Endothelial cell (in vitro differentiated cells): ENCODE results near the gene ZSWIM6. TPM values are rescaled to one million over a fixed set of nuclear protein-coding genes. Genes with fewer than 3 reads are reported as not detected.

Experiments
- DNase-seq: peaks from one replicate; pipeline ENCODE4 v3.0.0; 2021; ENCODE audit warnings: low spot score
- H3K27ac Mint-ChIP-seq: one replicate; pipeline ENCODE4 v1.8.0; 2021; ENCODE audit warnings: mixed read lengths, inconsistent platforms; ENCODE audit not compliant: unreplicated experiment
- H3K27me3 Mint-ChIP-seq: one replicate; pipeline ENCODE4 v1.8.0; 2021; ENCODE audit warnings: mild to moderate bottlenecking, moderate library complexity, mixed read lengths, inconsistent platforms; ENCODE audit not compliant: unreplicated experiment
- H3K36me3 Mint-ChIP-seq: one replicate; pipeline ENCODE4 v1.8.0; 2021; ENCODE audit warnings: mild to moderate bottlenecking, low read depth, mixed read lengths, inconsistent platforms; ENCODE audit not compliant: unreplicated experiment
- H3K4me1 Mint-ChIP-seq: one replicate; pipeline ENCODE4 v1.8.0; 2021; ENCODE audit warnings: mild to moderate bottlenecking, mixed read lengths, inconsistent platforms; ENCODE audit not compliant: unreplicated experiment
- H3K4me3 Mint-ChIP-seq: one replicate; pipeline ENCODE4 v1.8.0; 2021; ENCODE audit warnings: mild to moderate bottlenecking, mixed read lengths, inconsistent platforms; ENCODE audit not compliant: unreplicated experiment
- H3K9me3 Mint-ChIP-seq: one replicate; pipeline ENCODE4 v1.8.0; 2021; ENCODE audit warnings: mixed read lengths, inconsistent platforms; ENCODE audit not compliant: unreplicated experiment
- CTCF ChIP-seq: fragments of 200-600 bp; sonication (generic); IDR thresholded peaks from one replicate; pipeline ENCODE4 v1.5.0; 2021; ENCODE audit warnings: antibody characterized with exemption; ENCODE audit not compliant: unreplicated experiment
- total RNA-seq: library from RNA; stranded (reverse); fragmentation: NEBNext Ultra II Directional; extraction: Animal tissue kit (Norgen Biotek cat#: 25700); gene quantifications from one replicate; pipeline ENCODE4 v1.2.1, GENCODE V29; 2021; ENCODE audit not compliant: unreplicated experiment

Gene ZSWIM6
- total RNA-seq, 1 donor from 2014 or later = 77.0 TPM

- H3K36me3 Mint-ChIP-seq = no peaks in the 10 kb centered on the region
- peaks cover 19% of the 10 kb centered on the region for H3K4me1 Mint-ChIP-seq
- H3K9me3 Mint-ChIP-seq = no peaks in the 10 kb centered on the region
- H3K4me3 Mint-ChIP-seq = no peak overlapping the region
- no peak for TF ChIP-seq CTCF
- DNase-seq = no peak
- H3K27me3 Mint-ChIP-seq = no peaks in the 10 kb centered on the region
- no peak overlapping the region for H3K27ac Mint-ChIP-seq
Measured at GRCh38 chr5:61578858-61579503, 246.9 kb downstream of the ZSWIM6 start.

GRCh38 chr5:61582205-61582820, 250.3 kb downstream of the ZSWIM6 start:
- H3K27me3 Mint-ChIP-seq = no peaks in the 10 kb centered on the region
- no peaks in the 10 kb centered on the region for H3K9me3 Mint-ChIP-seq
- DNase-seq = no peak
- peak overlapping the region; percentile 93 for H3K27ac Mint-ChIP-seq
- TF ChIP-seq CTCF = no peak
- peaks cover 19% of the 10 kb centered on the region for H3K4me1 Mint-ChIP-seq
- no peak overlapping the region for H3K4me3 Mint-ChIP-seq
- H3K36me3 Mint-ChIP-seq = peaks cover 3% of the 10 kb centered on the region

GRCh38 chr5:61582887-61583286, 250.8 kb downstream of the ZSWIM6 start:
- Mint-ChIP-seq H3K9me3 (no peaks in the 10 kb centered on the region), H3K27me3 (no peaks in the 10 kb centered on the region), H3K4me3 (no peak overlapping the region), H3K27ac (peak overlapping the region; percentile 93), H3K36me3 (peaks cover 6% of the 10 kb centered on the region), H3K4me1 (peaks cover 22% of the 10 kb centered on the region)
- peak; percentile 22 for DNase-seq
- TF ChIP-seq CTCF = no peak

GRCh38 chr5:61586096-61587084, 254.3 kb downstream of the ZSWIM6 start:
- Mint-ChIP-seq H3K36me3 (peaks cover 10% of the 10 kb centered on the region), H3K9me3 (no peaks in the 10 kb centered on the region), H3K27me3 (peaks cover 4% of the 10 kb centered on the region), H3K4me3 (no peak overlapping the region), H3K4me1 (peaks cover 22% of the 10 kb centered on the region), H3K27ac (no peak overlapping the region)
- no peak for DNase-seq
- no peak for TF ChIP-seq CTCF
